H9 (cell line): ENCODE data around the gene SMIM13. TPM values are rescaled to one million over a fixed set of nuclear protein-coding genes. Genes with fewer than 3 reads are reported as not detected.
A peak's percentile ranks its signal among the peaks of the same experiment; 100 is the strongest.

Experiments used
- DNase-seq: peaks from one replicate; pipeline ENCODE4 v3.0.0-alpha.2; 2017
- H2AFZ ChIP-seq: one replicate; pipeline ENCODE4 v1.6.1; 2013; ENCODE audit warnings: mild to moderate bottlenecking, low read length, control low read depth, moderate library complexity
- H2AK5ac ChIP-seq: 2 replicates; pipeline ENCODE4 v1.6.1; 2013; ENCODE audit warnings: low read length, control low read depth, mixed read lengths; ENCODE audit not compliant: insufficient read length
- H2BK120ac ChIP-seq: one replicate; pipeline ENCODE4 v1.6.1; 2013; ENCODE audit warnings: low read depth, mild to moderate bottlenecking, low read length, control low read depth, inconsistent platforms; ENCODE audit not compliant: poor library complexity, severe bottlenecking
- H2BK12ac ChIP-seq: 2 replicates; pipeline ENCODE4 v1.6.1; 2013; ENCODE audit warnings: low read length, control low read depth, mixed read lengths, low read depth; ENCODE audit not compliant: insufficient read length
- H2BK15ac ChIP-seq: 2 replicates; pipeline ENCODE4 v1.6.1; 2013; ENCODE audit warnings: low read depth, low read length, control low read depth
- H2BK20ac ChIP-seq: one replicate; pipeline ENCODE4 v1.6.1; 2013; ENCODE audit warnings: low read depth, mild to moderate bottlenecking, low read length, control low read depth, inconsistent platforms; ENCODE audit not compliant: poor library complexity, severe bottlenecking
- H2BK5ac ChIP-seq: 2 replicates; pipeline ENCODE4 v1.6.1; 2013; ENCODE audit warnings: low read length, control low read depth, mixed read lengths; ENCODE audit not compliant: insufficient read length
- H3K14ac ChIP-seq: 2 replicates; pipeline ENCODE4 v1.6.1; 2013; ENCODE audit warnings: low read length, control low read depth; ENCODE audit not compliant: insufficient read depth
- H3K18ac ChIP-seq: 2 replicates; pipeline ENCODE4 v1.6.1; 2013; ENCODE audit warnings: low read depth, mild to moderate bottlenecking, mixed read lengths, low read length, control low read depth; ENCODE audit not compliant: insufficient read length
- H3K23ac ChIP-seq: 2 replicates; pipeline ENCODE4 v1.6.1; 2013; ENCODE audit warnings: low read length, control low read depth, mixed read lengths, low read depth; ENCODE audit not compliant: insufficient read length
- H3K23me2 ChIP-seq: 2 replicates; pipeline ENCODE4 v1.6.1; 2013; ENCODE audit warnings: low read depth, mild to moderate bottlenecking, mixed read lengths, low read length, control low read depth; ENCODE audit not compliant: insufficient read length, poor library complexity, severe bottlenecking
- H3K27ac ChIP-seq: 2 replicates; pipeline ENCODE4 v1.5.1; 2013; ENCODE audit warnings: low read length, control low read depth, mixed read lengths, low read depth; ENCODE audit not compliant: insufficient read length
- H3K27me3 ChIP-seq: 2 replicates; pipeline ENCODE4 v1.6.1; 2013; ENCODE audit warnings: low read length, control low read depth, inconsistent platforms; ENCODE audit not compliant: insufficient read depth
- H3K4ac ChIP-seq: 2 replicates; pipeline ENCODE4 v1.6.1; 2013; ENCODE audit warnings: low read depth, mild to moderate bottlenecking, control low read depth, inconsistent platforms, low read length, moderate library complexity
- H3K4me1 ChIP-seq: 2 replicates; pipeline ENCODE4 v1.6.1; 2013; ENCODE audit warnings: low read length, control low read depth, inconsistent platforms; ENCODE audit not compliant: insufficient read depth
- H3K4me2 ChIP-seq: 2 replicates; pipeline ENCODE4 v1.6.1; 2013; ENCODE audit warnings: low read length, control low read depth, mixed read lengths; ENCODE audit not compliant: insufficient read length, insufficient read depth
- H3K56ac ChIP-seq: 2 replicates; pipeline ENCODE4 v1.6.1; 2013; ENCODE audit warnings: low read depth, mild to moderate bottlenecking, mixed read lengths, low read length, control low read depth; ENCODE audit not compliant: insufficient read length
- H3K79me1 ChIP-seq: 2 replicates; pipeline ENCODE4 v1.6.1; 2013; ENCODE audit warnings: low read depth, mild to moderate bottlenecking, moderate library complexity, low read length, control low read depth, inconsistent platforms; ENCODE audit not compliant: insufficient read depth, poor library complexity, severe bottlenecking
- H3K79me2 ChIP-seq: 2 replicates; pipeline ENCODE4 v1.6.1; 2013; ENCODE audit warnings: low read length, control low read depth, inconsistent platforms; ENCODE audit not compliant: insufficient read depth
- H3K9ac ChIP-seq: 2 replicates; pipeline ENCODE4 v1.6.1; 2013; ENCODE audit warnings: low read length, control low read depth, mixed read lengths; ENCODE audit not compliant: insufficient read length; ENCODE audit errors: extremely low read depth
- H3K9me3 ChIP-seq: one replicate; pipeline ENCODE4 v1.6.1; 2013; ENCODE audit warnings: low read depth, low read length, inconsistent platforms; ENCODE audit not compliant: control insufficient read depth
- H3T11ph ChIP-seq: one replicate; pipeline ENCODE4 v1.6.1; 2013; ENCODE audit warnings: mild to moderate bottlenecking, low read length, control low read depth, inconsistent platforms
- H4K20me1 ChIP-seq: one replicate; pipeline ENCODE4 v1.6.1; 2013; ENCODE audit not compliant: control insufficient read depth, insufficient read length, insufficient read depth
- H4K5ac ChIP-seq: 2 replicates; pipeline ENCODE4 v1.6.1; 2013; ENCODE audit warnings: low read depth, mild to moderate bottlenecking, mixed read lengths, low read length, control low read depth; ENCODE audit not compliant: insufficient read length
- H4K8ac ChIP-seq: replicated peaks from 2 replicates; pipeline ENCODE4 v1.6.1; 2013; ENCODE audit warnings: low read length, control low read depth, mixed read lengths, low read depth; ENCODE audit not compliant: insufficient read length
- H4K91ac ChIP-seq: 2 replicates; pipeline ENCODE4 v1.6.1; 2013; ENCODE audit warnings: low read depth, mild to moderate bottlenecking, moderate library complexity, mixed read lengths, low read length, control low read depth; ENCODE audit not compliant: insufficient read length
- H3K27ac Mint-ChIP-seq, 3 experiments: 2 replicates in 2 of 3; 3 replicates in 1 of 3; pipeline ENCODE4 v1.8.0; 2020 to 2021; ENCODE audit warnings: mixed read lengths in 3 of 3, mild to moderate bottlenecking in 1 of 3, moderate library complexity in 1 of 3
- H3K27me3 Mint-ChIP-seq: 2 replicates; pipeline ENCODE4 v1.8.0; 2021; ENCODE audit warnings: low read depth, mild to moderate bottlenecking, moderate library complexity, mixed read lengths
- H3K36me3 Mint-ChIP-seq, 3 experiments: 2 replicates in 2 of 3; 3 replicates in 1 of 3; pipeline ENCODE4 v1.8.0; 2020 to 2021; ENCODE audit warnings: low read depth in 3 of 3, mixed read lengths in 3 of 3; ENCODE audit not compliant: insufficient read depth in 1 of 3
- H3K4me1 Mint-ChIP-seq, 2 experiments: 2 replicates each; pipeline ENCODE4 v1.8.0; 2020; ENCODE audit warnings: mixed read lengths in 2 of 2
- H3K4me3 Mint-ChIP-seq, 2 experiments: 2 replicates in 1 of 2; 3 replicates in 1 of 2; pipeline ENCODE4 v1.8.0; 2020 to 2021; ENCODE audit warnings: mild to moderate bottlenecking in 2 of 2, mixed read lengths in 2 of 2, moderate library complexity in 1 of 2
- H3K9me3 Mint-ChIP-seq, 2 experiments: 2 replicates in 1 of 2; 3 replicates in 1 of 2; pipeline ENCODE4 v1.8.0; 2020; ENCODE audit warnings: mild to moderate bottlenecking in 2 of 2, mixed read lengths in 2 of 2, moderate library complexity in 1 of 2
- WGBS: extraction: QIAGEN DNeasy Blood & Tissue Kit; methylation state at CpG from one replicate; pipeline ENCODE4 v1.1.7; 2013; ENCODE audit warnings: missing lambda C conversion rate, low lambda C conversion rate, mixed read lengths; ENCODE audit not compliant: insufficient read length; ENCODE audit errors: extremely low coverage; 5-methylcytosine and 5-hydroxymethylcytosine counted together
- total RNA-seq: library from RNA; stranded (reverse); gene quantifications from 2 replicates; pipeline ENCODE4 v1.2.1, GENCODE V29; 2021
- TF ChIP-seq, protein P1 (sequence below): fragments of 200-600 bp; sonication (generic); conservative IDR thresholded peaks from 3 replicates; pipeline ENCODE4 v1.8.0; 2021; ENCODE audit warnings: antibody characterized with exemption, mild to moderate bottlenecking

SMIM13 gene
- total RNA-seq, 1 experiment from 2014 or later: 10.6 TPM

DNA sequence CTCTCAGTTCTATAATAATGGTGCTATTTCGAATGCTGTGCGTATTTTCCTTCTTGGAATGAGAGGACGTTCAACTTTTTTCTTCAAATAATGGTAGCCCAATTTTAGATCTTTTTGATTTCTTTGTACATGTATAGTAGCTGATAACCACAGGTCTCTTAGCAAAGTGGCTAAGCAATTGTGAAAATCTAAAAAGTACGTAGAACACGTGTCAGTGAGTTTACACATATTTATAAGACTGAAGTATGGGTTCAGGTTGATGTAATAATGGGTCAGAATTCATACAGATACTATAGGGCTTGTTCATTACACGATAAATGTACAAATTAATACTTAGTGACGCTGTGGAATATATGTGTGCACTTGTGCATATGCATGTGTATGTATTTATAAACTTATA lies 1.3 kb downstream of the SMIM13 start:
- Histone ChIP-seq H4K5ac (no peak overlapping the region), H3K79me1 (no peaks in the 10 kb centered on the region), H3T11ph (no peak overlapping the region), H4K91ac (no peak overlapping the region), H2BK12ac (no peak overlapping the region), H2BK15ac (no peak overlapping the region), H3K4me2 (peak overlapping the region; percentile 78), H3K9me3 (no peaks in the 10 kb centered on the region), H4K20me1 (no peaks in the 10 kb centered on the region), H3K14ac (no peak overlapping the region), H2AK5ac (no peak overlapping the region), H3K23ac (no peak overlapping the region), H2BK120ac (no peak overlapping the region), H3K56ac (no peak overlapping the region), H3K27me3 (no peaks in the 10 kb centered on the region), H2AFZ (no peak overlapping the region), H3K23me2 (peaks cover 8% of the 10 kb centered on the region), H2BK5ac (no peak overlapping the region), H4K8ac (no peak overlapping the region), H2BK20ac (no peak overlapping the region), H3K4ac (no peak overlapping the region), H3K27ac (no peak overlapping the region), H3K4me1 (peaks cover 4% of the 10 kb centered on the region; the same call in 1 of the 2 replicates), H3K18ac (no peak overlapping the region), H3K79me2 (peaks cover 12% of the 10 kb centered on the region; the same call in 1 of the 2 replicates), H3K9ac (peak overlapping the region; percentile 85)
- Mint-ChIP-seq H3K27me3 (no peaks in the 10 kb centered on the region), H3K27ac (peak overlapping the region in 1 of 3 experiments; percentile 95; a peak in 1 of 7 replicates), H3K4me1 (peaks cover 22 to 24% of the 10 kb centered on the region in 2 experiments), H3K9me3 (peaks cover 0 to 2% of the 10 kb centered on the region in 2 experiments; a peak in 1 of 5 replicates), H3K36me3 (peaks cover 8 to 16% (median 12%) of the 10 kb centered on the region in 3 experiments; a peak in 6 of 7 replicates), H3K4me3 (peak overlapping the region; percentile 89 to 94)
- no peak for DNase-seq
- TF ChIP-seq, protein P1, sequence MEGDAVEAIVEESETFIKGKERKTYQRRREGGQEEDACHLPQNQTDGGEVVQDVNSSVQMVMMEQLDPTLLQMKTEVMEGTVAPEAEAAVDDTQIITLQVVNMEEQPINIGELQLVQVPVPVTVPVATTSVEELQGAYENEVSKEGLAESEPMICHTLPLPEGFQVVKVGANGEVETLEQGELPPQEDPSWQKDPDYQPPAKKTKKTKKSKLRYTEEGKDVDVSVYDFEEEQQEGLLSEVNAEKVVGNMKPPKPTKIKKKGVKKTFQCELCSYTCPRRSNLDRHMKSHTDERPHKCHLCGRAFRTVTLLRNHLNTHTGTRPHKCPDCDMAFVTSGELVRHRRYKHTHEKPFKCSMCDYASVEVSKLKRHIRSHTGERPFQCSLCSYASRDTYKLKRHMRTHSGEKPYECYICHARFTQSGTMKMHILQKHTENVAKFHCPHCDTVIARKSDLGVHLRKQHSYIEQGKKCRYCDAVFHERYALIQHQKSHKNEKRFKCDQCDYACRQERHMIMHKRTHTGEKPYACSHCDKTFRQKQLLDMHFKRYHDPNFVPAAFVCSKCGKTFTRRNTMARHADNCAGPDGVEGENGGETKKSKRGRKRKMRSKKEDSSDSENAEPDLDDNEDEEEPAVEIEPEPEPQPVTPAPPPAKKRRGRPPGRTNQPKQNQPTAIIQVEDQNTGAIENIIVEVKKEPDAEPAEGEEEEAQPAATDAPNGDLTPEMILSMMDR: no peak
- WGBS: no CpG with 5 or more reads among the region's 7 CpGs
